ENCODE results near the gene SPPL3. TPM values are rescaled to one million over a fixed set of nuclear protein-coding genes. Genes with fewer than 3 reads are reported as not detected.

SPPL3 gene
- total RNA-seq, 1 donor from 2014 or later: 22.3 TPM

DNA sequence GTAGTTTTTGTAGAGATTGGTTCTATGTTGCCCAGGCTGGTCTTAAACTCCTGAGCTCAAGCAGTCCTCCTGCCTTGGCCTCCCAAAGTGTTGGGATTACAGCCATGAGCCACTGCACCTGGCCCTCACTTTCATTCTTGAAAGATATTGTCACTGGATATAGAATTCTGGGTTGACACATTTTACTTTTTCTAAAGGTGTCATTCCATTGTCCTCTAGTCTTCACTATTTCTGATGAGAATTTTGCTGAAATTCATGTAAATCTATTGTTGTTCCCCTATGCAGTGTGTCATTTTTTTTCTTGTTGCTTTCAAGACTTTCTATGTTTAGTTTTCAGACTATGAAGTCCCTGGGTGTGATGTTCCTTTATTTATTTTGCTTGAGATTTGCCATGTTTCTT is 149.4 kb downstream of the SPPL3 start:
- H3K27me3 ChIP-seq (ENCODE audit: control insufficient read depth, insufficient read depth, low read length): no peaks in the 10 kb centered on the region
- TF ChIP-seq, protein P1, sequence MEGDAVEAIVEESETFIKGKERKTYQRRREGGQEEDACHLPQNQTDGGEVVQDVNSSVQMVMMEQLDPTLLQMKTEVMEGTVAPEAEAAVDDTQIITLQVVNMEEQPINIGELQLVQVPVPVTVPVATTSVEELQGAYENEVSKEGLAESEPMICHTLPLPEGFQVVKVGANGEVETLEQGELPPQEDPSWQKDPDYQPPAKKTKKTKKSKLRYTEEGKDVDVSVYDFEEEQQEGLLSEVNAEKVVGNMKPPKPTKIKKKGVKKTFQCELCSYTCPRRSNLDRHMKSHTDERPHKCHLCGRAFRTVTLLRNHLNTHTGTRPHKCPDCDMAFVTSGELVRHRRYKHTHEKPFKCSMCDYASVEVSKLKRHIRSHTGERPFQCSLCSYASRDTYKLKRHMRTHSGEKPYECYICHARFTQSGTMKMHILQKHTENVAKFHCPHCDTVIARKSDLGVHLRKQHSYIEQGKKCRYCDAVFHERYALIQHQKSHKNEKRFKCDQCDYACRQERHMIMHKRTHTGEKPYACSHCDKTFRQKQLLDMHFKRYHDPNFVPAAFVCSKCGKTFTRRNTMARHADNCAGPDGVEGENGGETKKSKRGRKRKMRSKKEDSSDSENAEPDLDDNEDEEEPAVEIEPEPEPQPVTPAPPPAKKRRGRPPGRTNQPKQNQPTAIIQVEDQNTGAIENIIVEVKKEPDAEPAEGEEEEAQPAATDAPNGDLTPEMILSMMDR (IDR thresholded peaks at IDR 0.05; ENCODE audit: insufficient read depth, low read length, poor library complexity, severe bottlenecking): no peak
- no peaks in the 10 kb centered on the region for H3K36me3 ChIP-seq (ENCODE audit: control insufficient read depth, insufficient read depth, low read length)
- no peak for DNase-seq (ENCODE audit: low read depth)
- H3K4me3 ChIP-seq (ENCODE audit: low read depth, low read length): no peak overlapping the region

DNA sequence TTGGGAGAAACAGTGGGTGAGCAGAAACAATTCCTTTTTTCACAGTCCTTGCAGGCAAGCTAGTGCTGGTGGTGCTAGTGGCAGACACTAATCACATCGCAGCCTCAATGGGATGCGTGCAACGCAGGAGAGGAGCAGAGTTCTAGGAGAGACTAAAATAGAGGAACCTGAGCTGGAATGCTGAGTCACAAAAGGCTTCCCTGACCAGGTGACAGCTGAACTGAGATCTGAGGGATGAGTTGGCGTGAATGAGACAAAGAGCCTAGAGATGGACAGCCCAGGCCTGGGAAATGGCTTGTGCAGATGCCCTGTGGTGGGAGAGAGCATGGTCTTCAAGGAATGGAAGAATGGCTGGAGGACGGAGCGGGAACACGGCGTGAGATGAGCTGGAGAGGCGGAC is 152.8 kb downstream of the SPPL3 start:
- no peak for DNase-seq (ENCODE audit: low read depth)
- no peak overlapping the region for H3K4me3 ChIP-seq (ENCODE audit: low read depth, low read length)
- TF ChIP-seq, protein P1 (IDR thresholded peaks at IDR 0.05; ENCODE audit: insufficient read depth, low read length, poor library complexity, severe bottlenecking): no peak
- no peaks in the 10 kb centered on the region for H3K27me3 ChIP-seq (ENCODE audit: control insufficient read depth, insufficient read depth, low read length)
- H3K36me3 ChIP-seq (ENCODE audit: control insufficient read depth, insufficient read depth, low read length): no peaks in the 10 kb centered on the region

DNA sequence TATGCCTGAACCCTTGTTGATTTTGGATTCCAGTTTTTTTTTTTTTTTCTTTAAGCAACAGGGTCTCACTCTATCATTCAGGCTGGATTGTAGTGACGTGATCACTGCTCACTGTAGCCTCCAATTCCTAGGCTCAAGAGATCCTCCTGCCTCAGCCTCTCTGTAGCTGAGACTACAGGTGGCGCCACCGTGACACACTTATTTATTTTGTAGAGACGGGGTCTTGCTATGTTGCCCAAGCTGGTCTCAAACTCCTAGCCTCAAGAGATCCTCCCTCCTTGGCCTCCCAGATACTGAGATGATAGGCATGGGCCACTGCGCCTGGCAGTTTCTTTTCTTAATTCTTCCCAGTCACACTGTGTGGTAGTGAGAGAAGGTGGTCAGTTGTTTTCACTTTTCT is 153.4 kb downstream of the SPPL3 start:
- no peak for DNase-seq (ENCODE audit: low read depth)
- H3K36me3 ChIP-seq (ENCODE audit: control insufficient read depth, insufficient read depth, low read length): no peaks in the 10 kb centered on the region
- H3K4me3 ChIP-seq (ENCODE audit: low read depth, low read length): no peak overlapping the region

DNA sequence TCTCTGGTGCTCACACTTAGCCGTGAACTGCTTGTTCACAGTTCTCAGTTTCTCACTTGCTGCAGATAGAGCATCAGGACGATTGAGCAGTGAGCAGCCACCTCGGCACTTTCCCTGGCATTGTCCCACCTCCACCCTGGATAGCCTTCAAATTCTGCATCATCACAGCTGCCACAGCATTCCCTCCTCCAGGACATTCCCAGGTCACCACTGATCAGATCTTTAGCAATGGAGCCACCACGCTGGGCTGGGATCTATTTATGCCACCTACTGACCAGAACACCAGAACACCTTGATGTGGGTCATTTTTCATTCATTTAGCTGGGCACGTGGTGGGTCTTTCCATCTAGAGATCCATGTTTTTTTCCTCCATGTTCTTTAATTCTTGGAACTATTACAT is 154.9 kb downstream of the SPPL3 start:
- no peak for DNase-seq (ENCODE audit: low read depth)
- Histone ChIP-seq H3K36me3 (ENCODE audit: control insufficient read depth, insufficient read depth, low read length) (no peaks in the 10 kb centered on the region), H3K27me3 (ENCODE audit: control insufficient read depth, insufficient read depth, low read length) (no peaks in the 10 kb centered on the region), H3K4me3 (ENCODE audit: low read depth, low read length) (no peak overlapping the region)
- TF ChIP-seq, protein P1 (IDR thresholded peaks at IDR 0.05; ENCODE audit: insufficient read depth, low read length, poor library complexity, severe bottlenecking): no peak

More for the DNA sequence above, 153.4 kb downstream of the SPPL3 start:
- H3K27me3 ChIP-seq (ENCODE audit: control insufficient read depth, insufficient read depth, low read length): no peaks in the 10 kb centered on the region
- TF ChIP-seq, protein P1 (IDR thresholded peaks at IDR 0.05; ENCODE audit: insufficient read depth, low read length, poor library complexity, severe bottlenecking): no peak

DNA sequence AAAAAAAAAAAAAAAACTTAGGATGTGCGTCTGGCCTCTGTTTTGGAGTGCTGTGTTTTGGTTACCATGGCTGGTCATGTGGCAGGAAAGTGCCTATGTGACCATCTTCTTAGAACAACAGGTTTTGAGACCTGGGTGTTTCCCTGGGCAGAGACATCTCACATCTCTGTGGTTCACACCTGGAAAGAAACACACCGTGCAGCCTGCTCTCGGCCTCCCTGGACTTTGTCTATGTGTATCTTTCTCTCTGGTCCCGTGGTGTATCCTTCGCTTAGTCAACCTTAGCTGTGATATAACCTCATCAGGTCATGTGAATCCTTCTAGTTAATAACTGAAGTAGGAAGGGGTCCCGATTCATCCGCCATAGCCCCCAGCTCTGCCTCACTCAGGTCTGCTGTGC is 155.9 kb downstream of the SPPL3 start:
- TF ChIP-seq, protein P1 (IDR thresholded peaks at IDR 0.05; ENCODE audit: insufficient read depth, low read length, poor library complexity, severe bottlenecking): no peak
- no peak overlapping the region for H3K4me3 ChIP-seq (ENCODE audit: low read depth, low read length)
- DNase-seq (ENCODE audit: low read depth): no peak
- H3K36me3 ChIP-seq (ENCODE audit: control insufficient read depth, insufficient read depth, low read length): no peaks in the 10 kb centered on the region
- no peaks in the 10 kb centered on the region for H3K27me3 ChIP-seq (ENCODE audit: control insufficient read depth, insufficient read depth, low read length)

DNA sequence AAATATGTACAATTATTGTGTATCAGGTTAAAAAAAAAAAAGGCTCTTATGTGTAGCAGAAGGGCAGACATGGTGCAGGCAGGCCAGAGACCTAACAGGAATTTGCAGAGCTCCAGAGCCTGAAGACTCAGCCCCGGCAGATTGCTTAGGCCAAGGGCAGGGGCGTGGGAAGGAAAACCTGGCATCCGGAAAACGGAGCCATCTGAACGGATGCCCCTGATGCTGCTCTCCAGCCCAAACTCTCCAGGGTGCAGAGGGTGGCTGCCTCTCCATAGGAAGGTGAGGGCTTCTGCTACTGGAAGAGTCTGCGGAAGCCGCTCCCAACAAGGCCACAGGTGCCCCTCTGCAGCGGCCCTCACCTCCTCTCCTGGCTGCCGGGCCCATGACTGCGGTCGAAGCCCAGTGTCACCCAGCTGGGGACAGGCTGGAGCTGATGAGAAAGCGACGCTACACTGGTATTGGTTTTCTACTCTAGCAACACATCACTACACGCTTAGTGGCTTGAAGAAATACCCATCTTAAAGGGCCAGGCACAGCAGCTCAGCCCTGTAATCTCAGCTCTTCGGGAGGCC is 159.2 kb downstream of the SPPL3 start:
- TF ChIP-seq, protein P1 (IDR thresholded peaks at IDR 0.05; ENCODE audit: insufficient read depth, low read length, poor library complexity, severe bottlenecking): no peak
- no peak overlapping the region for H3K4me3 ChIP-seq (ENCODE audit: low read depth, low read length)
- no peaks in the 10 kb centered on the region for H3K27me3 ChIP-seq (ENCODE audit: control insufficient read depth, insufficient read depth, low read length)
- H3K36me3 ChIP-seq (ENCODE audit: control insufficient read depth, insufficient read depth, low read length): no peaks in the 10 kb centered on the region
- DNase-seq (ENCODE audit: low read depth): no peak

Measured in kidney epithelial cell (primary cell).